ENCODE data around the gene YWHAH. TPM values are rescaled to one million over a fixed set of nuclear protein-coding genes. Genes with fewer than 3 reads are reported as not detected.
"Not testable (repeated sequence)": the region's sequence is repeated elsewhere in the genome, so short reads cannot be mapped to it uniquely, and the experiment has no call there.

YWHAH gene
- total RNA-seq, 1 donor from 2014 or later = 213 TPM

- DNase-seq (ENCODE audit: low spot score) = no peak
Measured at GRCh38 chr22:31980628-31981027, 36.3 kb downstream of the YWHAH start.

- not testable (repeated sequence) for DNase-seq (ENCODE audit: low spot score)
Measured at GRCh38 chr22:31981976-31982375, 37.6 kb downstream of the YWHAH start.

DNA sequence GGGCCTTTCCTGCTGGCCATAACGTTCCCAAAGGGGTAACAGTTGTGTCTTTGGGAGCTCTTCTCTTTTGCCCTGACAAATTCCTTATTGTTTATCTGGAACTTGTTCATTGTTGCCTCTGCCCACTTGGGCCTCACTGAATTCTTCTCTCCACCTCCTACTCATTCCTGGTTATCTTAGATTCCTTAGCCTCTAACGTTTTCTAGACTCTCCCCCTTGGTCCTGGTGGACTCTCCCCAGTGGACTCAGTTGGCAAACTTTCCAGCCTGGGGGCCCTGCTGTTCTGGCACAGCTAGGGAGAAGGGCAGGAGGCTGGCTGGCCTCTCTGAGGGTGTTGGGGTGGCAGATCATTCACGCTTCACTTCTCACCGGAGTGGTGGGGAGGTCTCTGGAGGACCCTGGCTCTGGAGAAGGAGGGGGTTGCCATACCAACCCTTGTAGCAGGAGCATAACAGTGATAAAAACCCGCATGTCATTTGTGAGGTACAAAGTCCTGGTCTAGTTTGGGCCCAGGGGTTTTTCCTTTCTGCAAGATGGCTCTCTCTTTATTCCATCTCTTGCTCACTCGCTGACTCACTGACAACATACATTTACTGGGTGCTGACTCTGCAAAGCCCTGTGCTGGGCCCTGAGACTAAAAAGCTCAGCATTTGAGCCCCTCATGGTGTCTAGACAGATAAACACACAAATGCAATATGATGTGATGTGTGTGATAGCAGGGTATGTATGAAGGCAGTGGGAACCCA, 39.7 kb downstream of the YWHAH start:
- DNase-seq (ENCODE audit: low spot score) = no peak

- no peak for DNase-seq (ENCODE audit: low spot score)
Measured at GRCh38 chr22:31987218-31987617, 42.9 kb downstream of the YWHAH start.

GRCh38 chr22:31991102-31991839, 46.9 kb downstream of the YWHAH start:
- DNase-seq (ENCODE audit: low spot score) = no peak

DNA sequence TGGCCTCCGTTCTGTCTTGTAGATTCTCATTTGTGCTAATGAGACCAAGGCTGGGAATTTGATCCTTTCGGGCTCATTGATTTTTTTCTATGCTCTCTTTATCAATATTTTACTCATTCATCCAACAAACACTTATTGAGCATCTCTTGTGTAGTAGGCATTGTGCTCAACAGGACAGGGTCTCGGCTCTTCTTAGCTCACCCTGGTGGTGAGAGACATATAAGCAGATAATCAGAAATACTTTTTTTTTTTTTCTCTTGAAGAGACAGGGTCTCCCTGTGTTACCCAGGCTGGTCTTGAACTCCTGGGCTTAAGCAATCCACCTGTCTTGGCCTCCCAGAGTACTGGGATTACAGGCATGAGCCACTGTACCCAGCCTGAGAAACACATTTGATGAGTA, 50.7 kb downstream of the YWHAH start:
- no peak for DNase-seq (ENCODE audit: low spot score)

GRCh38 chr22:31995807-31996206, 51.5 kb downstream of the YWHAH start:
- no peak for DNase-seq (ENCODE audit: low spot score)

GRCh38 chr22:31998784-31999385, 54.5 kb downstream of the YWHAH start:
- DNase-seq (ENCODE audit: low spot score) = no peak

DNA sequence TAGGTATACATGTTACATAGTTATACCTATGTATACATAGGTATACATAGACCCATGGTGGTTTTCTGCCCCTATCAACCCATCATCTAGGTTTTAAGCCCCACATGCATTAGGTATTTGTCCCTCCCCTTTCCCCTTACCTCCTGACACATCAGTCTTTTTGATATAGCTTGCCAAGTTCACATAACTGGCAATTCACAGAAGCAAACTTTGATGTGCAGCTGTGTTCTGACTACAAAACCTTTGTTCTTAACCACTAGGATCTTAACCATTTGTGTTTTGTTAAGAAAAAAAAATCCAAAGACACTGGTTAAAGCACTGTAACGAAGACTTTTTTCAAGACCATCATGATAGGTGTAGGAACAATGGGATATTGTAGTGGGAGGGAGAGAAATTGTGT, 55.8 kb downstream of the YWHAH start:
- DNase-seq (ENCODE audit: low spot score) = no peak

DNA sequence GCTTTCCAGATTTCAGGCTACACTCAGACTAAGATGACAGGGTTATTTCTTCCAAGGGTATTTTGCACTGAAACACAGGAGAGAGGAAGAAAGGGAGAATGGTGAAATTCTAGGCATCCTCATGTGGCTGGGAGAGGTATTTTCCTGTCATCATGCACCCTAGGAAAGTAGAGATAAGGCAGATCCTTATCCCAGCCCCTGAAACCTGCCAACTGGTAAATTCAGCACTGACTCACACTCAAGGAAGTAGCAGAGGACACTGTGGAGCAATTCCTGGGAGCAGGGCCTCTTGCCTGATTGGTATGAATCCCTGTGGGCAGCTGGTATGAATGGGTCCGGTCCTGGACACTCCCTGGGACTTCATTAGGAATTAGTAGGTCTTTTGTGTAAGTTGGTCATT, 61.1 kb downstream of the YWHAH start:
- DNase-seq (ENCODE audit: low spot score) = peak; percentile 42

Other genes starting within 250 kb of the YWHAH start
- gene PRR14L, start 194.4 kb upstream of the YWHAH start, total RNA-seq = 51.9 TPM
- 30.5 TPM for gene DEPDC5, start 190.5 kb upstream of the YWHAH start, total RNA-seq
- gene SLC5A1, start 98.7 kb downstream of the YWHAH start, total RNA-seq = 134 TPM
- not detected for gene C22orf42, start 214.8 kb downstream of the YWHAH start, total RNA-seq

All from mucosa of gallbladder (tissue), 1 donor.